Nephron progenitor cell (in vitro differentiated cells): ENCODE measurements around the gene COL4A2.

Experiments
- DNase-seq: peaks from one replicate; pipeline ENCODE4 v3.0.0; 2021
- H3K27ac Mint-ChIP-seq: 2 replicates; pipeline ENCODE4 v1.8.0; 2021; ENCODE audit warnings: mild to moderate bottlenecking, moderate library complexity, mixed read lengths
- H3K27me3 Mint-ChIP-seq: 2 replicates; pipeline ENCODE4 v1.8.0; 2021; ENCODE audit warnings: mild to moderate bottlenecking, low read depth, mixed read lengths; ENCODE audit not compliant: poor library complexity
- H3K36me3 Mint-ChIP-seq: 2 replicates; pipeline ENCODE4 v1.8.0; 2021; ENCODE audit warnings: low read depth, mixed read lengths
- H3K4me1 Mint-ChIP-seq: 2 replicates; pipeline ENCODE4 v1.8.0; 2021; ENCODE audit warnings: mixed read lengths
- H3K4me3 Mint-ChIP-seq: 2 replicates; pipeline ENCODE4 v1.8.0; 2021; ENCODE audit warnings: mild to moderate bottlenecking, moderate library complexity, mixed read lengths
- H3K9me3 Mint-ChIP-seq: 2 replicates; pipeline ENCODE4 v1.8.0; 2021; ENCODE audit warnings: mild to moderate bottlenecking, moderate library complexity, mixed read lengths
- CTCF ChIP-seq: fragments of 200-600 bp; sonication (generic); IDR thresholded peaks from 2 replicates; pipeline ENCODE4 v1.5.0; 2021; ENCODE audit warnings: antibody characterized with exemption

Gene COL4A2

GRCh38 chr13:110498327-110498726, 191.2 kb downstream of the COL4A2 start:
- H3K27me3 Mint-ChIP-seq, result peaks cover 3% of the 10 kb centered on the region
- no peak for DNase-seq
- H3K4me3 Mint-ChIP-seq, result no peak overlapping the region
- TF ChIP-seq CTCF, result no peak
- peaks cover 95% of the 10 kb centered on the region for H3K36me3 Mint-ChIP-seq
- H3K4me1 Mint-ChIP-seq, result peaks cover 7% of the 10 kb centered on the region
- peaks cover 12% of the 10 kb centered on the region for H3K9me3 Mint-ChIP-seq
- no peak overlapping the region for H3K27ac Mint-ChIP-seq

DNA sequence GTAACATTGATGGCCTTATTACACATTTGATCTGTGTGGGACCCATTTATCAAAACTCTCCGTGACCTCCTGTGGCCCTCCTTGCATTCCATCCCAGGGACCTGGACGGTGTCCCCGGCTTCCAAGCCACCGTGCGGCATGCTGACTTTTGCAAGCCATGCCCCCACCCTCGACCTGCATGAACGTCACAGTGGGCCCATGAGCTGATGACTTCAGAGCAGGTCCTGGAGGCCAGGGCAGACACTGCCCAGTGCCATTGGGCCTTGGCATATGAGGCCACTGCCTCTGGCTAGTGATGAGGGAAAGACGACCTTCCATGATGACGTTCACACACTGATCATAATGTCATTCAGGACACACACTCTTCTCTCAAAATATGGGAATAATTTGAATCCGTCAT, 191.7 kb downstream of the COL4A2 start:
- Mint-ChIP-seq H3K4me1 (peaks cover 7% of the 10 kb centered on the region), H3K27ac (no peak overlapping the region), H3K27me3 (peaks cover 3% of the 10 kb centered on the region), H3K36me3 (peaks cover 94% of the 10 kb centered on the region), H3K4me3 (no peak overlapping the region), H3K9me3 (peaks cover 12% of the 10 kb centered on the region)
- DNase-seq, result no peak
- no peak for TF ChIP-seq CTCF

DNA sequence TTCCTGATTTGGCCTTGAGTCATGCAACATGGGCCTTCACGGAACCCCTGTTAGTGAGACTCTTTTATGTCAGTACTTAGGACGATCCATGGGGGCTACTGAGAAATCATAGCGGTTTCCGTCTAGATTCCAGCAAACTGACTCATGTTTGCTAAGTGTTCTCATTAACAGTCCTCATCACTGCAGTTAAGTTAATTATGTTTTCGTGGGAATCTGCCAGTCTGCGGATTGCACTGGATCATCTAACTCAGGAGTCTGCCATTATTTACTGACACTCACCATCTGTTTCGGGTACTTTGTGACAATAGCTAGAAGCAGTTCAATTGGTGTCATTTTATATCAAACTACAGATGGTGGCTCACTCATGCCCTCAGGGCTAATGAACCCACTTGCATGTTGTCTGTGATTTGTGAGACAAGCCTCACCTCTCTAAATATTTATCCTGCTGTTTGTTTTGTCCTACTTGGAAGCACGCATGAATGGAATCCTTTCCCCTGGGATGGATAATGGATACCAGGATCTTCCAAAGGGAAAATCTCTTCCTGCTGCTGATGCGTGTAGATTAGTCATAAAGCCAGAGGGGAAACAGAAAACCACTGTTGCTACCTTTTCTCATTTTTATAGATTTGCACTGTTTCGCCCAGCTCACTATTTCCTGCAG, 192.7 kb downstream of the COL4A2 start:
- Mint-ChIP-seq H3K27me3 (peaks cover 3% of the 10 kb centered on the region), H3K27ac (no peak overlapping the region), H3K9me3 (peaks cover 12% of the 10 kb centered on the region), H3K4me3 (no peak overlapping the region), H3K4me1 (peaks cover 7% of the 10 kb centered on the region), H3K36me3 (peaks cover 91% of the 10 kb centered on the region)
- no peak for TF ChIP-seq CTCF
- DNase-seq, result no peak

- Mint-ChIP-seq H3K4me3 (no peak overlapping the region), H3K27ac (no peak overlapping the region), H3K9me3 (peaks cover 12% of the 10 kb centered on the region), H3K36me3 (peaks cover 87% of the 10 kb centered on the region), H3K27me3 (no peaks in the 10 kb centered on the region), H3K4me1 (peaks cover 7% of the 10 kb centered on the region)
- no peak for DNase-seq
- no peak for TF ChIP-seq CTCF
Observed at GRCh38 chr13:110500341-110500740, 193.3 kb downstream of the COL4A2 start.

DNA sequence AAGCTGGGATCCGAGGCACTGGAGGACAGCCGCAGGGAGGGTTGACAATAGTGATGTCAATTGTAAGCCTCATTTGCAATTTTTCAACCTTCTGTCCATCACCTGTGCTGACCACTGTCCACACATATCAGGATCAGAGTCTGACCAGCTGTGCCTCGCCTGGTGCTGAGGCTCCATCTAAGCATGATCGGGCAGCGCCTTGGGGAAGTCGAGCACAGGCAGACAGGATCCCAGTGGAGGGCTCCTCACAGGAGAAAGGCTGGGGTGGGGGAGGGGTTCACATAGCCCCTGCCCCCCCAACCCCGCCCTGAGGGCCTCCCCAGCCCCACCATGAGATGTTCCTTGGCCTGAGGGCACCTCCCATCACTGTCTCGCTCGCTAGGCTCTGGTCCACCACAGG, 194.1 kb downstream of the COL4A2 start:
- Mint-ChIP-seq H3K9me3 (peaks cover 12% of the 10 kb centered on the region), H3K27ac (no peak overlapping the region), H3K4me3 (no peak overlapping the region), H3K36me3 (peaks cover 88% of the 10 kb centered on the region), H3K27me3 (no peaks in the 10 kb centered on the region), H3K4me1 (peaks cover 7% of the 10 kb centered on the region)
- TF ChIP-seq CTCF, result no peak
- no peak for DNase-seq
